Esophagus squamous epithelium (tissue), 4 donors: ENCODE measurements around the gene KCNMA1.

Source experiments
- CTCF ChIP-seq, 6 experiments: fragments of 450-650 bp in 4 of 6; fragments of 200-600 bp in 2 of 6; sonication (generic) in 2 of 6; IDR thresholded peaks; one replicate each; pipeline ENCODE4 v1.5.1; 2016 to 2019; ENCODE audit warnings: antibody characterized with exemption in 6 of 6, mild to moderate bottlenecking in 4 of 6, moderate library complexity in 4 of 6
- POLR2A ChIP-seq, 4 donors: fragments of 450-650 bp; IDR thresholded peaks; one replicate each; pipeline ENCODE4 v1.6.1; 2017; ENCODE audit warnings: antibody characterized with exemption in 4 of 4, mild to moderate bottlenecking in 4 of 4, moderate library complexity in 3 of 4

- TF ChIP-seq CTCF (IDR thresholded peaks at IDR 0.05) (no peak), POLR2A (IDR thresholded peaks at IDR 0.05) (no peak)
These were observed 329.4 kb downstream of the KCNMA1 start for GRCh38 chr10:77308084-77308732.
